HepG2 (cell line): Measurements from ENCODE around the gene KIAA1614. TPM values are rescaled to one million over a fixed set of nuclear protein-coding genes. Genes with fewer than 3 reads are reported as not detected.

Source experiments
- ATAD3A ChIP-seq: sonication (generic); formaldehyde crosslinking; IDR thresholded peaks from 2 replicates; pipeline ENCODE4 v1.4.0; 2020; ENCODE audit warnings: missing genetic modification reagents
- GATAD1 ChIP-seq: IDR thresholded peaks from 2 replicates; pipeline ENCODE4 v1.6.1; 2016; ENCODE audit warnings: missing genetic modification reagents, missing compliant biosample characterization
- MTA3 ChIP-seq: sonication (generic); formaldehyde crosslinking; IDR thresholded peaks from 2 replicates; pipeline ENCODE4 v1.4.0; 2020; ENCODE audit warnings: missing genetic modification reagents
- NFE2L1 ChIP-seq: sonication (generic); formaldehyde crosslinking; IDR thresholded peaks from 2 replicates; pipeline ENCODE4 v1.4.0; 2020; ENCODE audit warnings: missing genetic modification reagents, mild to moderate bottlenecking, borderline replicate concordance
- ONECUT2 ChIP-seq: sonication (generic); formaldehyde crosslinking; IDR thresholded peaks from 2 replicates; pipeline ENCODE4 v1.4.0; 2020; ENCODE audit warnings: missing genetic modification reagents
- REPIN1 ChIP-seq: sonication (generic); formaldehyde crosslinking; IDR thresholded peaks from 2 replicates; pipeline ENCODE4 v1.8.0; 2022; ENCODE audit warnings: missing genetic modification reagents, low read depth, mild to moderate bottlenecking, borderline replicate concordance
- SCMH1 ChIP-seq: sonication (generic); formaldehyde crosslinking; IDR thresholded peaks from 2 replicates; pipeline ENCODE4 v1.9.0; 2021; ENCODE audit warnings: missing genetic modification reagents, mild to moderate bottlenecking, borderline replicate concordance
- TFDP1 ChIP-seq: IDR thresholded peaks from 2 replicates; pipeline ENCODE4 v1.6.1; 2016; ENCODE audit warnings: missing compliant biosample characterization, missing genetic modification reagents, borderline replicate concordance
- USF2 ChIP-seq, 2 experiments: sonication (generic) in 1 of 2; formaldehyde crosslinking in 1 of 2; IDR thresholded peaks; 2 replicates each; pipeline versions ENCODE4 v1.5.1 to v1.6.1; 2011 to 2020; ENCODE audit warnings: borderline replicate concordance in 1 of 2, low read depth in 1 of 2, low read length in 1 of 2, mild to moderate bottlenecking in 1 of 2, missing genetic modification reagents in 1 of 2, moderate library complexity in 1 of 2
- ZFY ChIP-seq: sonication (generic); formaldehyde crosslinking; IDR thresholded peaks from 2 replicates; pipeline ENCODE4 v1.4.0; 2020; ENCODE audit warnings: missing genetic modification reagents
- ZNF30 ChIP-seq: sonication (generic); formaldehyde crosslinking; IDR thresholded peaks from 2 replicates; pipeline ENCODE4 v1.5.0; 2020; ENCODE audit warnings: mild to moderate bottlenecking, missing genetic modification reagents
- ZNF335 ChIP-seq: sonication (generic); formaldehyde crosslinking; IDR thresholded peaks from 2 replicates; pipeline ENCODE4 v1.4.0; 2020; ENCODE audit warnings: missing genetic modification reagents
- ZNF564 ChIP-seq: sonication (generic); formaldehyde crosslinking; IDR thresholded peaks from 2 replicates; pipeline ENCODE4 v1.8.1; 2023; ENCODE audit warnings: mild to moderate bottlenecking, missing genetic modification reagents
- ZNF609 ChIP-seq: sonication (generic); formaldehyde crosslinking; IDR thresholded peaks from 2 replicates; pipeline ENCODE4 v1.4.0; 2020; ENCODE audit warnings: mild to moderate bottlenecking, missing genetic modification reagents, borderline replicate concordance
- ZNF879 ChIP-seq: sonication (generic); formaldehyde crosslinking; IDR thresholded peaks from 2 replicates; pipeline ENCODE4 v1.8.1; 2023; ENCODE audit warnings: missing genetic modification reagents
- ZSCAN12 ChIP-seq: sonication (generic); formaldehyde crosslinking; IDR thresholded peaks from 2 replicates; pipeline ENCODE4 v1.9.0; 2021; ENCODE audit warnings: mild to moderate bottlenecking, missing genetic modification reagents
- polyA plus RNA-seq, 8 experiments: library from polyadenylated mRNA; depleted of rRNA in 3 of 8; stranded (reverse) in 7 of 8; unstranded in 1 of 8; fragments of >200 nt; fragmentation: Illumina TruSeq in 4 of 8; extraction: Trizol in 4 of 8; gene quantifications; 2 replicates each; pipeline versions ENCODE4 v1.2.1 to v1.2.3, GENCODE V29; 2011 to 2016; ENCODE audit warnings: low read depth in 4 of 8, missing spikeins in 1 of 8, mixed read lengths in 1 of 8; ENCODE audit not compliant: insufficient read depth in 1 of 8
- total RNA-seq, 5 experiments: library from RNA; depleted of rRNA; stranded (reverse); fragments of >200 nt; fragmentation: Illumina TruSeq; extraction: Trizol; gene quantifications; 2 replicates each; pipeline ENCODE4 v1.2.3, GENCODE V29; 2016; ENCODE audit warnings: low read depth in 1 of 5
- TF ChIP-seq, protein P1 (sequence below): sonication (generic); formaldehyde crosslinking; conservative IDR thresholded peaks from 2 replicates; pipeline ENCODE4 v1.5.0; 2020; ENCODE audit warnings: missing genetic modification reagents
- TF ChIP-seq, protein P2 (sequence below): sonication (generic); formaldehyde crosslinking; IDR thresholded peaks from 2 replicates; pipeline ENCODE4 v1.9.0; 2021; ENCODE audit warnings: missing genetic modification reagents, borderline replicate concordance

The KIAA1614 gene
- total and polyA plus RNA-seq, 2 of the 13 experiments (the other 11 are each of a cell fraction or from before 2014, with no cell fraction given) = 0.15 to 0.77 TPM

- TF ChIP-seq SCMH1 (CRISPR knock-in tag) (no peak), ONECUT2 (CRISPR knock-in tag) (no peak), ZSCAN12 (CRISPR knock-in tag) (no peak), ZNF335 (no peak), GATAD1 (CRISPR knock-in tag) (peak; percentile 47; the same call in 1 of the 2 replicates), TFDP1 (peak; percentile 62; the same call in 1 of the 2 replicates), MTA3 (no peak), REPIN1 (CRISPR knock-in tag) (no peak), ATAD3A (CRISPR knock-in tag) (no peak), ZFY (peak; percentile 63), ZNF564 (no peak), ZNF30 (no peak), ZNF609 (CRISPR knock-in tag) (no peak), NFE2L1 (CRISPR knock-in tag) (no peak), ZNF879 (CRISPR knock-in tag) (no peak), USF2 (IDR thresholded peaks at IDR 0.05; ENCODE audit: low read depth, low read length) (no peak), USF2 (CRISPR knock-in tag; IDR thresholded peaks at IDR 0.05; ENCODE audit: borderline replicate concordance) (no peak)
- TF ChIP-seq, protein P1, sequence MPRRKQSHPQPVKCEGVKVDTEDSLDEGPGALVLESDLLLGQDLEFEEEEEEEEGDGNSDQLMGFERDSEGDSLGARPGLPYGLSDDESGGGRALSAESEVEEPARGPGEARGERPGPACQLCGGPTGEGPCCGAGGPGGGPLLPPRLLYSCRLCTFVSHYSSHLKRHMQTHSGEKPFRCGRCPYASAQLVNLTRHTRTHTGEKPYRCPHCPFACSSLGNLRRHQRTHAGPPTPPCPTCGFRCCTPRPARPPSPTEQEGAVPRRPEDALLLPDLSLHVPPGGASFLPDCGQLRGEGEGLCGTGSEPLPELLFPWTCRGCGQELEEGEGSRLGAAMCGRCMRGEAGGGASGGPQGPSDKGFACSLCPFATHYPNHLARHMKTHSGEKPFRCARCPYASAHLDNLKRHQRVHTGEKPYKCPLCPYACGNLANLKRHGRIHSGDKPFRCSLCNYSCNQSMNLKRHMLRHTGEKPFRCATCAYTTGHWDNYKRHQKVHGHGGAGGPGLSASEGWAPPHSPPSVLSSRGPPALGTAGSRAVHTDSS (CRISPR knock-in tag) = no peak
- TF ChIP-seq, protein P2, sequence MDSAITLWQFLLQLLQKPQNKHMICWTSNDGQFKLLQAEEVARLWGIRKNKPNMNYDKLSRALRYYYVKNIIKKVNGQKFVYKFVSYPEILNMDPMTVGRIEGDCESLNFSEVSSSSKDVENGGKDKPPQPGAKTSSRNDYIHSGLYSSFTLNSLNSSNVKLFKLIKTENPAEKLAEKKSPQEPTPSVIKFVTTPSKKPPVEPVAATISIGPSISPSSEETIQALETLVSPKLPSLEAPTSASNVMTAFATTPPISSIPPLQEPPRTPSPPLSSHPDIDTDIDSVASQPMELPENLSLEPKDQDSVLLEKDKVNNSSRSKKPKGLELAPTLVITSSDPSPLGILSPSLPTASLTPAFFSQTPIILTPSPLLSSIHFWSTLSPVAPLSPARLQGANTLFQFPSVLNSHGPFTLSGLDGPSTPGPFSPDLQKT (CRISPR knock-in tag) = no peak
Measured at GRCh38 chr1:180935326-180936109, 22.8 kb downstream of the KIAA1614 start (continued).
